Dermis microvascular lymphatic vessel endothelial cell (primary cell): Measurements from ENCODE around the gene ARFIP1. TPM values are rescaled to one million over a fixed set of nuclear protein-coding genes. Genes with fewer than 3 reads are reported as not detected.
"Not testable (repeated sequence)": the region's sequence is repeated elsewhere in the genome, so short reads cannot be mapped to it uniquely, and the experiment has no call there.

Experiments
- DNase-seq, 2 donors: peaks; one replicate each; pipeline versions ENCODE4 v3.0.0 to v3.0.0-alpha.2; 2010; ENCODE audit warnings: low read depth in 2 of 2
- total RNA-seq: library from RNA; depleted of rRNA; stranded (reverse); fragments of >200 nt; gene quantifications from 2 replicates; pipeline ENCODE4 v1.2.1, GENCODE V29; 2014

Gene ARFIP1
- total RNA-seq, 1 donor from 2014 or later, result 26.8 TPM

GRCh38 chr4:152785639-152786615 lies 6.2 kb downstream of the ARFIP1 start:
- no peak for DNase-seq

GRCh38 chr4:152786627-152787026 lies 6.9 kb downstream of the ARFIP1 start:
- no peak for DNase-seq

GRCh38 chr4:152795891-152796290 lies 16.1 kb downstream of the ARFIP1 start:
- DNase-seq, result no peak

GRCh38 chr4:152803541-152803940 lies 23.8 kb downstream of the ARFIP1 start:
- no peak for DNase-seq

GRCh38 chr4:152805071-152805650 lies 25.4 kb downstream of the ARFIP1 start:
- DNase-seq, result no peak

- no peak for DNase-seq
Measured at GRCh38 chr4:152805818-152806217, 26.1 kb downstream of the ARFIP1 start.

- DNase-seq, result no peak
Measured at GRCh38 chr4:152806501-152807125, 26.9 kb downstream of the ARFIP1 start.

GRCh38 chr4:152807294-152807829 lies 27.6 kb downstream of the ARFIP1 start:
- no peak for DNase-seq

GRCh38 chr4:152808670-152809069 lies 28.9 kb downstream of the ARFIP1 start:
- no peak for DNase-seq

GRCh38 chr4:152810715-152811287 lies 31.0 kb downstream of the ARFIP1 start:
- no peak for DNase-seq

- DNase-seq, result no peak
Measured at GRCh38 chr4:152815078-152815477, 35.3 kb downstream of the ARFIP1 start.

- DNase-seq, result peak in 1 of 2 donors; percentile 60
Measured at GRCh38 chr4:152817331-152817730, 37.6 kb downstream of the ARFIP1 start.

- no peak for DNase-seq
Measured at GRCh38 chr4:152819026-152819645, 39.4 kb downstream of the ARFIP1 start.

GRCh38 chr4:152820073-152820472 lies 40.3 kb downstream of the ARFIP1 start:
- no peak for DNase-seq

- DNase-seq, result no peak
Measured at GRCh38 chr4:152822323-152822722, 42.6 kb downstream of the ARFIP1 start.

GRCh38 chr4:152824561-152824960 lies 44.8 kb downstream of the ARFIP1 start:
- DNase-seq, result no peak

GRCh38 chr4:152825336-152825735 lies 45.6 kb downstream of the ARFIP1 start:
- DNase-seq, result no peak

GRCh38 chr4:152828122-152828521 lies 48.4 kb downstream of the ARFIP1 start:
- DNase-seq, result no peak

GRCh38 chr4:152831416-152831815 lies 51.7 kb downstream of the ARFIP1 start:
- no peak for DNase-seq

- DNase-seq, result no peak
Measured at GRCh38 chr4:152836936-152837335, 57.2 kb downstream of the ARFIP1 start.

GRCh38 chr4:152839729-152840128 lies 60.0 kb downstream of the ARFIP1 start:
- not testable (repeated sequence) for DNase-seq
